Measurements from ENCODE around the gene EMX1.

Gene EMX1

DNA sequence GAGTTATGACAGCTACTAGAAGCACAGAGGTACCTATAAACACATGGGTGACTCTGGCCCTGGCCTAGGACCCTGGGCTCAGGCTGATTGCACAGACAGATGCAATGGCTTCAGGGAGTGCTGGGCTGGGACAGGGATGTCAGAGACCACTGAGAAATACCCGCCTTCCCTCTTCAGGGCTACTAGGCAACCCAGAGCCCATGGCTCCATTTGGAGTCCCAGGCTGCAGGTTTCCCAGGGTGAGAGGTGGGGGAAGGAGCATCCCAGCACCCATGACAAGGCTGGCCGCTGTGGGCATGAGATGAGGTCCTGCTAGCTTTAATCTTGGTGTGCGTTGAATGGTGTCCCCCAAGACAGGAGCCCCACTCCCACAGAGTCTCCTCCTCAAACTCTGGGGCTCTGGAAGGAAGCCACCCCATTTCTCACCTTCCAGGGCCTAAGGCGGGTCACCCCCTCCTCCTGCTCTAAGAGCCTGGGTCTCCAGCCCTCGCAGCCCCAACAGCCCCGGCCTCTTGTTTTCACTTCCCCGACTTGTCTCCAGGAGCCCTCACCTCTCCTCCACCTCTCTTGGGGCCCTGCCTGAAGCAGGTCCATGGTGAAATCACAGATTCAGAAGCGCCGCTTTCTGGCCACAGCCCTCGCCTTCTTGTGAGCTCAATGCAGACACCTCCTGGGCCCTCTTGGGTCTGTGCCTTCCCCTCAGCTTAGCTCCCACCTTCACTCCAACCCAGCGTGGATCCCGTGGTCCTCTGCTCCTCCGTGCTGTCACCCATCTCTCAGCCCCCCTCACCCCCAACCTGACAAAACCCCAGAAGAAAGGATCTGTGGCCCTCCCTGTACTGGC is 41.4 kb downstream of the EMX1 start:
- no peak for DNase-seq (ENCODE audit: low read depth in 2 of 3, low spot score in 2 of 3)

- DNase-seq (ENCODE audit: low read depth in 2 of 3, low spot score in 2 of 3): no peak
These were observed 42.2 kb downstream of the EMX1 start for GRCh38 chr2:72959554-72959953.

DNA sequence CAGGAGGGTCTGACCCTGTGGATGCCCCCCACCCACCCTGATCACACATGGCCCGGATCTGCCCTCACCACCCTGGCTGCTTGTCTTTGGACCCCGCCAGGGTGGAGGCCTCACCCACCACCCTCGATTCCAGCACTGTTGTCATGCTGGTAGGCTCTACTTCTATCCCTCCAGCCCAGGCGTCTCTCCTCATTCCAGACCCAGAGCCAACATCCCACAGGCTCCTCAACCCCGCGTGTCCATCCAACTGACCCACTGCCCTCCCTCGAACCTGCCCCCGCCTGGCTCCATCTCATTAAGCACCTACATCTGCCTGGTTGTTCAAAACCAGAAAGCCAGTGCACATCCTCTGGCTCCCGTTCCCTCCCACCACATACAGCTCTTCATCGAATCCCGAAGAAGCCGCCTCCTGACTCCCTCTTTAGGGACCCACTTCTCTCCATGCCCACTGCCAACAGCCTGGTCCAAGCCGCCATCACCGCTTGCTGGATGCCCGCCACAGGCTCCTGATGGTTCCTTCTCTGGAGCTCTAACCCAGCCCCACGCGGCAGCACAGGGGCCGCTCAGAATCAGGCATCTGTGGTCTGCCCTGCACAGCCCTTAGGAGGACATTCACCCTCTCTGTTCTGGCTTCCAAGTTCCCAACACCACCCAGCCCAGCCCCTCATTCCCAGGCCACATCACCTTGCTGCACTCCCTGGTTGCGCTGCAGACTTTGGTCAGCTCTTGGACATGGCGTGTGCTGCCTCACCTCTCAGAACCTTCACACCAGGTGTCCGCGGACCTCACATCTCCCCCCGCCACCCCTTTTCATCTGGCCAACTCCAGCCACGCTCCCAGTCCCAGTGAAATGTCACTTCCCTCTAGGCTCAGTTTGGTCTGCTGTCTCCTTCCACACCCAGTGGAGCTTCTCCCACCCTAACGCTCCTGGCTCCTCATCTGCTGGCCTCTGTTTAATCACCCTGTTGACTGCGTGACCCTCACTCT is 43.0 kb downstream of the EMX1 start:
- no peak for DNase-seq (ENCODE audit: low read depth in 2 of 3, low spot score in 2 of 3)

DNA sequence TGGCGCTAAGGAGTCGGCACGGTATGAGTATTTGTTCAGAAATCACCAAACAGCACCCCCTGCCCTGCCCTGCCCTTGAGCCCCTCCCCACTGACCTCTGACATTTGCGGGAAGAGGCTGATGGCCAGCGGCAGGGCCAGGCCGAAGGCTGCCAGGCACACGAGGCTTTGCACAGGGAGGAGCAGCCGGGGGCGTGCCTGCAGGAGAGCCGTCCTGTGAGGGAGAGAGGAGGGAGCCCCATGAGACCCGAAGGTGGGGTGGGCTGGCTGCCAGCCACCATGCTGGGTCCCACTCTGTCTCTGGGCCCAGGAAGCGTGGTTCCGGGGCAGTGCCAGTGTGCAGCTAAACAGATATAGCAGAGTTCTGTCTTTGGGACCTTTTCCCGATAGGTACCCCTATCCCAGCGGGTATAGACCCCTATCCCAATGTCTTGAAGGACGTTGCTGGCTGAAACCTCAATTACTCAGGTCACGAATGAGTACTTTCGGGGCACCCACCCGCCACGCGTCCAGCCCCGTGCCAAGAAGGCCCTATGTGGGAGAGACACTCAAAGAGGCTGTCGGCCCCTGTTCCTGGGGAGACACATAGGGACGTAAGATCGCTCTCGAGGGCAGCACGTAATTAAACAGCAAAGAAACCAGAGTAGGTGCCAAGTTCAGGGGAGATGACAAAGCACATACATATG is 43.9 kb downstream of the EMX1 start:
- no peak for DNase-seq (ENCODE audit: low read depth in 2 of 3, low spot score in 2 of 3)

- no peak for DNase-seq (ENCODE audit: low read depth in 2 of 3, low spot score in 2 of 3)
These were observed 44.6 kb downstream of the EMX1 start for GRCh38 chr2:72961853-72962468.

DNA sequence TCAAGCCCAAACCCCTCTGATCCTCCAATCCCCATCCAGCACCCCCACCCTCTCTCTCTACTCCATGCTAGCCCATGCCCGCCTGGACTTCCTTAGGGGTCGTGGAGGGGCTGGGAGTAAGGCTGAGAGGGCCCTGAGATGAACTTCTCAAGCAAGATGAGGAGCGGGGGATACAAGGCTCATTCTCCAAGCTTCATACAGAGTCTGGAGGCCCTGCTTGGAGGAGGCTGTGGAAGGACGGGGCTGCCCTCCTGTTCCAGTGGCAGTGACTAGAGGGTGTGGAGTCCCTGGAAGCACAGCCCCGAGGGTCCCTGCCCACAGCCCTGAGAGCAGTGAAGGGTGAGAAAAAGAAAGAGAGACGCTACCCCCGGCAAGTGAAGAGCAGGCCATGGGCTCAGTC is 45.6 kb downstream of the EMX1 start:
- DNase-seq (ENCODE audit: low read depth in 2 of 3, low spot score in 2 of 3): no peak

- no peak for DNase-seq (ENCODE audit: low read depth in 2 of 3, low spot score in 2 of 3)
These were observed 46.3 kb downstream of the EMX1 start for GRCh38 chr2:72963423-72964145.

DNA sequence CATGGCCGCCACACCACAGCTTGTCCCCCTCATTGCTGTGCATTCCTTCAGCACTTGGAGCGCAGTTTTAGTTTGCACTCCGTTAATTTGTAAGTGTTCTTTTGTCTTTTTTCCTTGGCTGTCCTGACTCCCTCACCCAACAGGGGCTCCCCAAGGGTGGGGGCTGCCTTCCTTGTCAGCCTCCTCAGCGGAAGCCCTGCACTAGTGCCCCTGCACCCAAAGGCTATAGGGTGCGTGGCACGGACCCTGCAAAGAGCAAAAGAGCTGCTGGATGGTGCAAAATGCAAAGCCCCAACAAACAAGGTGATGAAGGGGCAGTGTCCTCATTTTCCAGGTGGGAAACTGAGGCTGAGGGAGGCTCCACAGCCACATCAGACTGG is 46.8 kb downstream of the EMX1 start:
- no peak for DNase-seq (ENCODE audit: low read depth in 2 of 3, low spot score in 2 of 3)

GRCh38 chr2:72965016-72965415 is 47.7 kb downstream of the EMX1 start:
- DNase-seq (ENCODE audit: low read depth in 2 of 3, low spot score in 2 of 3): no peak

- no peak for DNase-seq (ENCODE audit: low read depth in 2 of 3, low spot score in 2 of 3)
These were observed 48.6 kb downstream of the EMX1 start for GRCh38 chr2:72965770-72966450.

DNA sequence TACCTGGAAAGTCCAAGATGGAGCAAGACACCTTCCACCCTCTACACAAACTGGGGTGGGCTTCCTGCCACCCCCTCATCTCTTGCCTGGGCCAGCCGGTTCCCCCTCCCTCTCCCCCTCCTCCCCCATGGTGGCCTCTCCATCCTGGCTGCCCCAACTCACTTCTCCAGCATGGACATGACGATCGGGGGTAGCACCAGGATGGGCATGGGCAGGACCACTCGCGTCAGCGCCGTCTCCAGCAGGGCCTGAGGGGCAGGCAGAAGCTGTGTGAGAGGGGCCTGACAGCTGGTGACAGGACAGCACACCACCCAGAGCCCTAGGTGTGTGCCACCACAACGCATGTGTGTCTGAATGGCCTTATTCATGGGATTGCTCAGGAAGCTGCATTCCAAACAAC is 51.0 kb downstream of the EMX1 start:
- no peak for DNase-seq (ENCODE audit: low read depth in 2 of 3, low spot score in 2 of 3)

GRCh38 chr2:72969706-72970105 is 52.4 kb downstream of the EMX1 start:
- no peak for DNase-seq (ENCODE audit: low read depth in 2 of 3, low spot score in 2 of 3)

GRCh38 chr2:72971036-72971435 is 53.7 kb downstream of the EMX1 start:
- no peak for DNase-seq (ENCODE audit: low read depth in 2 of 3, low spot score in 2 of 3)

DNA sequence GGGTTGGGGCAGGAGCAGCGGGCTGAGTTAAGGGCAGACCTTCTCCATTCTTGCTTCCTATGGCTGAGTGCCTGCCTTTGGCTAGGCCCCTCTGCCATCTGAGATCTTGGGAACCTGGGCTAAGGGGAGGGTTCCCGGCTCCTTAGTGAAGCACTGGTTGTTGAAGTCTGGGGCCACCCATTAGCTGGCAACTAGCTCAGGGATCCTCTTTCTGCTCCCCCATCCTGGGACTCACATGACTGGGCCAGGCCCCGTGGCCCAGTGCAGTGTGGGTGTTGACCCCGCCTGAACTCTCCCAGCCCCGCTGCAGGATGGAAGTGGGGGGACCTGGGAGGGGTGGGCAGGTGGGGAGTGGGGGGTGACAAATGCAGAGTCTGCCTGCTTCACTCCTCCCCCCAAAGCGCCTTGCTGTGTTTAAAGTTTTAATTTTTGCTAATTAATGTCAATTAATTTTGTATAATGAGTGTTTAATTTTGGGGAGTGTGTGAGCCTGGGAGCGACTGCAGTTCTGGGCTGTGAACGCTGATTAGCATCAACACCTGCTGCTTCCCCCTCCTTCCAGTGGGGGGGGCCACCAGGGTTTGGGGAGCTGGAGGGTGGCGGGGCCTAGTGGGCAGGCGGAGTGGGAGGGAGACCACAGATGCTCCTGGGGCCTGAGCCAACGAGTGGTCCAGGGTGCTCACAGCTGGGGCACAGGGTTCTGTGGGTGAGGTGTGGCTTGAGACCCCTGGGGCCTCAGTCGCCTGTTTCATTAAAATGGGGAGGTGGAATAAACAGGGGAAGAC is 55.2 kb downstream of the EMX1 start:
- no peak for DNase-seq (ENCODE audit: low read depth in 2 of 3, low spot score in 2 of 3)

DNA sequence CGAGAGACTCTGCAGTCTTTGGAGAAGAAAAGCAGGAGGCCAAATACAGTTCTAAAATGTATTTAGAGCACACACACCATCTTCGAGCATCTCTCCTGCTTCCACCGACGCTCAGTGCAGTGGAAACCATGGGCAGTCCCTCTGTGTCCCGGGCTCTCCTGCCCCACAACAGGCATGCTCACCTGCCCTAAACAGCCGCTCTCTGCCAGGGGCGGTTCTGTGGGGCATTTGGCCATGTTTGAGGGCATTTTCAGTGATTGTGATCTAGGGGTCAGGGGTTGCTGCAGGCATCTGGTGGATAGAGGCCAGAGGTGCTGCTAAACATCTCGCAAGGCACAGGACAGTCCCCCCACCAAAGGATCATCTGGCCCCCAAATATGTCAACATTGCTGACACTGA is 55.8 kb downstream of the EMX1 start:
- DNase-seq (ENCODE audit: low read depth in 2 of 3, low spot score in 2 of 3): no peak

- peak in 1 of 3 experiments; percentile 18 for DNase-seq (ENCODE audit: low read depth in 2 of 3, low spot score in 2 of 3)
These were observed 56.5 kb downstream of the EMX1 start for GRCh38 chr2:72973566-72974435.

DNA sequence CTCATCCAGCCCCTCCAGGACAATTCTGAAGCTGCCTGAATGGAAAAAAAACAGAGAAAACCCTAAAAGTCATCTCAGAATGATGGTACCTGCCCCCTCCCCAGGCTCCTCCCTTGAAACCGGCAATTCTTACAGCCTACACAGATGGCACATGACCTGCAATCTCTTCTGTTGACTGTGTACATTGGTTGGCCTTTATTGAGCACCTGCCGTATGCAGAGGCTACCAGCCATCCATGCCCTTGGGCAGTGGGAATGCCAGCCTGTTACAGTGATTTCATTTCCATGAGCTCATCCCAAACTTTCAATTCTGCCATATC is 57.1 kb downstream of the EMX1 start:
- no peak for DNase-seq (ENCODE audit: low read depth in 2 of 3, low spot score in 2 of 3)

- DNase-seq (ENCODE audit: low read depth in 2 of 3, low spot score in 2 of 3): no peak
These were observed 57.7 kb downstream of the EMX1 start for GRCh38 chr2:72975017-72975416.

Data from activated CD8-positive, alpha-beta memory T cell treated with anti-CD3 and anti-CD28 coated beads for 48 hours (primary cell).